B cell (primary cell): Measurements from ENCODE around the gene PRR3.

Experiments used
- CTCF ChIP-seq: fragments of 200-600 bp; IDR thresholded peaks from one replicate; pipeline ENCODE4 v1.8.0; 2022; ENCODE audit warnings: antibody characterized with exemption, mild to moderate bottlenecking
- EZH2 ChIP-seq: IDR thresholded peaks from 2 replicates; pipeline ENCODE4 v1.6.1; 2012; ENCODE audit warnings: borderline replicate concordance, low read depth, mild to moderate bottlenecking, moderate library complexity, low read length; ENCODE audit not compliant: insufficient read depth, poor library complexity, severe bottlenecking

- TF ChIP-seq CTCF (no peak), EZH2 (no peak)
These were observed 13.3 kb upstream of the PRR3 start for GRCh38 chr6:30543821-30544220.
